HT-29 (cell line): ENCODE measurements around the gene ENOPH1. TPM values are rescaled to one million over a fixed set of nuclear protein-coding genes. Genes with fewer than 3 reads are reported as not detected.

Experiments used
- DNase-seq: peaks from one replicate; pipeline ENCODE4 v3.0.0-alpha.2; 2015; ENCODE audit warnings: low spot score
- small RNA-seq: library from RNA; depleted of rRNA; stranded (forward); fragments of <200 nt; gene quantifications from one replicate; pipeline ENCODE3, GENCODE V24; 2014
- total RNA-seq: library from RNA; depleted of rRNA; stranded (reverse); fragments of >200 nt; shearing (Covaris generic); gene quantifications from 2 replicates; pipeline ENCODE4 v1.2.3, GENCODE V29; 2014; rRNA removed

ENOPH1 gene
- total RNA-seq, 1 experiment from 2014 or later: 67.9 TPM

- no peak for DNase-seq
These were observed 78.5 kb downstream of the ENOPH1 start for GRCh38 chr4:82508806-82509428.

GRCh38 chr4:82510216-82510615, 79.8 kb downstream of the ENOPH1 start:
- no peak for DNase-seq

Small RNA genes lying within 50 kb of the gene (small RNA-seq; reads per million reads assigned to genes)
- not detected for gene RF00150

Other genes with a start within 250 kb of the ENOPH1 start
- gene HNRNPD, start 56.6 kb upstream of the ENOPH1 start, total RNA-seq: 80.1 and 89.9 TPM in 2 replicates
- gene HNRNPDL, start 128 bp upstream of the ENOPH1 start, total RNA-seq: 127 and 143 TPM in 2 replicates
- gene TMEM150C, start 131.4 kb downstream of the ENOPH1 start, total RNA-seq: not detected in 2 replicates